RCC 7860 (cell line): Measurements from ENCODE around the gene ACSS1.
"Not testable (repeated sequence)": the region's sequence is repeated elsewhere in the genome, so short reads cannot be mapped to it uniquely, and the experiment has no call there.

Source experiments
- DNase-seq: peaks from one replicate; pipeline ENCODE4 v3.0.0-alpha.2; 2015; ENCODE audit warnings: low spot score
- FAIRE-seq: peaks from 2 replicates; lab custom pipeline; 2012; peaks lifted over from hg19 to GRCh38; lab: Jason Lieb, UNC

The ACSS1 gene

DNA sequence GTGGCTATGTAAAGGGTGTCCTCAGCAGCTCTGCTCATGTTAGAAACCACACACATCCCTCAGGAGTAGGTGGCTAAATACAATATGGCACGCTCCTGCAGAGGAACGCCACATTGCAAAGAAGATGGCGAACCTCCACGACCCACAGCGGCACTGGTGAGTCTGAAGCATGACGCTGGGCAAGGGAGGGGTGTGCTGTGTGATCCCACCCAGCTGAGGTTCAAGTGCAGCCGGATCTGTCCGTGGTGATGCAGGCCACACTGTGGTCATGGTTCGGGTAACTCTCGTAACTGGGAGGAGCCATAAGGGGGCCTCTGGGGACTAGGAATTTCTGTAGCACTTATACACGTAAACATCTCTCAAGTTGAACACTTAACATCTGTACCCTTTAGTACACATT is 42.0 kb downstream of the ACSS1 start:
- no peak for FAIRE-seq

GRCh38 chr20:25014816-25015215 is 43.1 kb downstream of the ACSS1 start:
- DNase-seq (no peak), FAIRE-seq (no peak)

More for the DNA sequence above, 42.0 kb downstream of the ACSS1 start:
- no peak for DNase-seq

- no peak for DNase-seq
- no peak for FAIRE-seq
Observed at GRCh38 chr20:25013478-25014380, 44.2 kb downstream of the ACSS1 start.

- DNase-seq (no peak), FAIRE-seq (no peak)
Observed at GRCh38 chr20:25012616-25013189, 45.2 kb downstream of the ACSS1 start.

- FAIRE-seq = no peak
Observed at GRCh38 chr20:25011831-25012241, 46.1 kb downstream of the ACSS1 start.

GRCh38 chr20:25011261-25011660 is 46.7 kb downstream of the ACSS1 start:
- FAIRE-seq (no peak), DNase-seq (no peak)

More at GRCh38 chr20:25011831-25012241, 46.1 kb downstream of the ACSS1 start:
- DNase-seq = no peak

GRCh38 chr20:25009218-25010145 is 48.5 kb downstream of the ACSS1 start:
- peak; percentile 4 for DNase-seq
- no peak for FAIRE-seq

- no peak for DNase-seq
- FAIRE-seq = no peak
Observed at GRCh38 chr20:25008388-25009217, 49.3 kb downstream of the ACSS1 start.

GRCh38 chr20:25007491-25008305 is 50.2 kb downstream of the ACSS1 start:
- no peak for DNase-seq
- no peak for FAIRE-seq

DNA sequence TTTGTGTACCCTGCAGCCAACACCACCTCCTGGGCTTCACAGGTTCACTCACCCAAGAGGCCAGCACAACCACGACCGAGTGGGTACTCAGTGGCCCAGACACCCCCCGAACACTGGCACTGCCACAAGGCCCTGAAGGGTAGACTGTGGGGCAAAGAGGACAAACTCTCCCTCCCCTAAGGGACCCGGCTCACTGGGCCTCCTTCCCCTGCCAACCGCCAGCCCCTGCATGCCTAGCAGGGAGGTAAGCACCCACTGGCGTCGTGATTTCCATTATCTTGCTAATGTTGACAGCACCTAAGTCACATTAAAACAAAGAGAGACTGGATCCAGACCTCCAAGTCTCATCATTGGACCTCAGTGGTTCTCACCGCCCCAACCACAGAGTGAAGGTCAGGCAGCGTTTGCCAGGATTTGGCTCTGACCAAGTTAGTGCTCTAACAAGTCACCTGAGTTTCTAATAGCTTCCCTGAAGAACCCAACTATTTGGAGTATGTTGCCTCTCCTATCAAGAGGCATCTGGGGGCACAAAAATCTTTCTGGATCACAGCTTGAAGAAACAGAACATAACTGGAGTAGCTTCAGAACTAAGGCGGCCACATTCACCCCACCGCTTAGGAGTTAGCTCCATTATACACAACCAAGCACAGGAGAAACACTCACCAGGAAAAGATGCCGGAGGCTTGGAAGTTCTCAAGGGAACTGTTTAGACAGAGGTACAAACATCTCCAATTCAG is 51.3 kb downstream of the ACSS1 start:
- no peak for DNase-seq
- FAIRE-seq = no peak

- DNase-seq = no peak
- no peak for FAIRE-seq
Observed at GRCh38 chr20:25005661-25006060, 52.3 kb downstream of the ACSS1 start.

DNA sequence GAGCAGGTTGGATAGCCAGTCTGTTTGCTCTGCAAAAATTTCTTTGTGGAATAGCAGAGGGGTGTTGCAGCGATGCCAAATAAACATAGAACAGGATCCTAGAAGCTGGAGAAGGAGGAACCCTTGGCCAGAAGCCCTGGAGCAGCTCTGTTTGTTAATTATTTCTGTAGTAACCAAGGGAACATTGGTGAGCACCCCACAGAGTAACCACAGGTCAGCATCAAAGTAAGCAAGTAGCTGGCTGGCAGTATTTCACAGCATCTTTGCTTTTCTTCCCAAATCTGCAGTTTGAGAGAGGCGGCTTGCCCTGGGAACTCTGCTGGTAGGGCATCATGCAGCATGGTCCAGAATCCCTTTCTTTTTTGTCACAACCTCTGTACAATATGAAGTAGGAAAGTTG is 52.7 kb downstream of the ACSS1 start:
- no peak for DNase-seq
- FAIRE-seq = no peak

- FAIRE-seq (no peak), DNase-seq (no peak)
Observed at GRCh38 chr20:25003002-25003401, 54.9 kb downstream of the ACSS1 start.

DNA sequence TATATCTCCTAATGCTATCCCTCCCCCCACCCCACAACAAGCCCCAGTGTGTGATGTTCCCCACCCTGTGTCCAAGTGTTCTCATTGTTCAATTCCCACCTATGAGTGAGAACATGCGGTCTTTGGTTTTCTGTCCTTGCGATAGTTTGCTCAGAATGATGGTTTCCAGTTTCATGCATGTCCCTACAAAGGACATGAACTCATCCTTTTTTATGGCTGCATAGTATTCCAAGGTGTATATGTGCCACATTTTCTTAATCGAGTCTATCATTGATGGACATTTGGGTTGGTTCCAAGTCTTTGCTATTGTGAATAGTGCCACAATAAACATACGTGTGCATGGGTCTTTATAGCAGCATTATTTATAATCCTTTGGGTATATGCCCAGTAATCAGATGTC is 56.6 kb downstream of the ACSS1 start:
- not testable (repeated sequence) for DNase-seq, FAIRE-seq

DNA sequence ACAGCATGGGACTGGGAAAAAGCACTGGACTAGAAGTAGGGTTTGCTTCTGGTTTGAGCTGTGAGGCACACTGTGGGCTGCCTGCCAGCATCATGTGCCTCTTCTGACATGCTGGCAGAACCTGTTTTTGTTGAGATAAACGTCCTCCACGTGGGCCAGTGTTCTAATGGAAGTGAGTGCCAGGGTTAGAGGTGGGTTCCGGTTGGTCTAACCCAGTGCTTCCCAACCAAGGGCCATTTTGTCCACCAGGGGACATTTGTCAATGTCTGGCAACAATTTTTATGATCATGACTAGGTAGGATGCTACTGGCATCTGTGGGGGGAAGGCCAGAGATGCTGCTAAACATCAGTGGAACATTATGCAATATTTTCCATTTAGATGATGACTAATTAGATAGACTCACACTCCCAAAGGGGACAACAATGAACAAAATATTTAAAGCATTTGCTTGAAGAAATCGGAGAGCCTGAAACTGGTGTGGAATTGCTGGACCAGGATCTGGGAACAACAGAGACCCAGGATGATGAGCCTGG is 57.6 kb downstream of the ACSS1 start:
- FAIRE-seq (no peak), DNase-seq (no peak)

DNA sequence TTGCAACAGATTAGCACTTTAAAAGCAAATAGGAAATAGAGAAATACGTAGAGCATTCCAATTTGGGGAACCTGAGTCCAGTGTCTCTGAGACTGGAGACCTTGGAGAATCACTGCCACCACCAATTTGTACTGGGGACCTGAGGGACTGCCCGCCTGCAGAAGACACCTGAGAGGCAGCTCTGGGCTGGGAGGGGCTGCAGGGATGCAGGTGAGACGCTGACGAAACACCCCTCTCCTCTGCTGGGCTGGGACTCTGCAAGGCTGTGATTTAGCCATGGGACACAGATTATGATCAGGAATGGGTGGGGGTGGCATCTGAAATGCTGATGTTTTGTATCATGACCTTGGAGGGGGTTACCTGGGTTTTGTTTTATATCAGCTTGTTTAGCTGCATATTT is 58.4 kb downstream of the ACSS1 start:
- DNase-seq = no peak
- no peak for FAIRE-seq

GRCh38 chr20:24998631-24999445 is 59.1 kb downstream of the ACSS1 start:
- no peak for DNase-seq
- FAIRE-seq = no peak

DNA sequence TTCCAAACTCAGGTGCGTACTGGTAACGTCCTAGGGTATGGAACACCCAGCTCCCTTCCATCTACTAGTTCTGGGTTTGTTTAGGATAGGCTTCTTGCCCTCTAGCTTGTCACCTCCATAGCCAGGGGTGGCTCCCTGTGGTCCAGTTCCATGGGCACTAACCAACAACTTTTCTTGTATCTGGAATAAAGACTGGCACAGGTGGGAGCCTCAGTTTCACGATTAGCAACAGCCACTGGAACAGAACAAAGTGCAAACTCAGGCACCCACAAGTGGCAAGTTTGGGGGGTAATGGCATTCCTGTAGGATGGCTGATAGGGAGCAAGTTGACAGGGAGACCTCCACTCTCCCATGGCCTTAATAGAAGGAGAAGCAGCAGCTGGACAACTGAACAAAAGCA is 59.8 kb downstream of the ACSS1 start:
- FAIRE-seq (no peak), DNase-seq (no peak)
